ENCODE data around the gene SLC6A20.

DNA sequence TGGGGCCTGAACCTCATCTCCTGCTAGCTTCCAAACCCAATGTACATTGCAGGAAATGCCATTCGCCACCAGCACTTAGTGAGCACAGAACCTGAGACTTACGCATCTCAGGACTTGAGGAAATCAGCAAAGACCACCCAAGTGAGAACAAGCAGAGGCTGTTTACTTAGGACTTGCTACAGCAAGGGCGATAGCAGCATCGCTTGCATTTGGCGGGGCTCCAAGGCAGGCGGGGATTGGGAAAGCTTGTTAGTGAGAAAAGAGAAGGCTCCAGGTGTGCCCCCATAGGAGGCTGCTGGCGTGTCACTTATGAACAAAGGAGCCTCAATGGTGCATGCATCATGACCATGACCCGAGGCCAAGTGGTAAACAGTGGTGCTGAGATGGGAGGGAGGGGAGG lies 19.7 kb downstream of the SLC6A20 start:
- TF ChIP-seq, protein P1, sequence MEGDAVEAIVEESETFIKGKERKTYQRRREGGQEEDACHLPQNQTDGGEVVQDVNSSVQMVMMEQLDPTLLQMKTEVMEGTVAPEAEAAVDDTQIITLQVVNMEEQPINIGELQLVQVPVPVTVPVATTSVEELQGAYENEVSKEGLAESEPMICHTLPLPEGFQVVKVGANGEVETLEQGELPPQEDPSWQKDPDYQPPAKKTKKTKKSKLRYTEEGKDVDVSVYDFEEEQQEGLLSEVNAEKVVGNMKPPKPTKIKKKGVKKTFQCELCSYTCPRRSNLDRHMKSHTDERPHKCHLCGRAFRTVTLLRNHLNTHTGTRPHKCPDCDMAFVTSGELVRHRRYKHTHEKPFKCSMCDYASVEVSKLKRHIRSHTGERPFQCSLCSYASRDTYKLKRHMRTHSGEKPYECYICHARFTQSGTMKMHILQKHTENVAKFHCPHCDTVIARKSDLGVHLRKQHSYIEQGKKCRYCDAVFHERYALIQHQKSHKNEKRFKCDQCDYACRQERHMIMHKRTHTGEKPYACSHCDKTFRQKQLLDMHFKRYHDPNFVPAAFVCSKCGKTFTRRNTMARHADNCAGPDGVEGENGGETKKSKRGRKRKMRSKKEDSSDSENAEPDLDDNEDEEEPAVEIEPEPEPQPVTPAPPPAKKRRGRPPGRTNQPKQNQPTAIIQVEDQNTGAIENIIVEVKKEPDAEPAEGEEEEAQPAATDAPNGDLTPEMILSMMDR (IDR thresholded peaks at IDR 0.05; ENCODE audit: low read depth, low read length) = no peak
- TF ChIP-seq POLR2A (IDR thresholded peaks at IDR 0.05; ENCODE audit: extremely low read depth, insufficient read length) = no peak

Data from NB4 (cell line).